Stimulated activated CD4-positive, alpha-beta T cell treated with anti-CD3 and anti-CD28 coated beads, Interleukin-2, amount 100 ng/mL, for 48 hours (primary cell): ENCODE measurements around the gene WNT7B.

Experiments used
- DNase-seq, 2 donors: peaks; one replicate each; pipeline ENCODE4 v3.0.0-alpha.2; 2020

WNT7B gene

GRCh38 chr22:45949258-45949870 lies 27.6 kb downstream of the WNT7B start:
- DNase-seq, result no peak

GRCh38 chr22:45948081-45948648 lies 28.8 kb downstream of the WNT7B start:
- no peak for DNase-seq

GRCh38 chr22:45946805-45947600 lies 30.0 kb downstream of the WNT7B start:
- DNase-seq, result no peak

GRCh38 chr22:45945621-45946106 lies 31.3 kb downstream of the WNT7B start:
- DNase-seq, result no peak

GRCh38 chr22:45942787-45943493 lies 34.0 kb downstream of the WNT7B start:
- DNase-seq, result no peak

DNA sequence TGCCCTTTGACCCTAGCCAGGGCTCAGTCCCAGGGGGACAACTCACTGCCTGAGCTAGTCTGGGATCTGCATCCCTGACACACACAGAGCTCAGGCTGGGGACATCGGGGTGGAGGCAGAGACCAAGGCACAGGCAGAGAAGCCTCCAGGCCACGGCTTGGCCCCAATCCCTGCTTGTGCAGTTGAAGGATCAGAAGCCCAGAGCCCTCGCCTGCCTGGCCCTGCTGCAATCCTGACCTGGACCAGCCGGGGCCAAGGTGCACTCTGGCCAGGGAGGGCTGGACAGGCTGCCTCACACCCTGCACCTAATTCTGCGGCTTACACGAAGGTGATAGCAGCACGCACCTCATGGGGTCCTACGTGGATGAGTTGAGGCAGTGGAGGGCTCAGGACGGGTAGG lies 34.6 kb downstream of the WNT7B start:
- no peak for DNase-seq

DNA sequence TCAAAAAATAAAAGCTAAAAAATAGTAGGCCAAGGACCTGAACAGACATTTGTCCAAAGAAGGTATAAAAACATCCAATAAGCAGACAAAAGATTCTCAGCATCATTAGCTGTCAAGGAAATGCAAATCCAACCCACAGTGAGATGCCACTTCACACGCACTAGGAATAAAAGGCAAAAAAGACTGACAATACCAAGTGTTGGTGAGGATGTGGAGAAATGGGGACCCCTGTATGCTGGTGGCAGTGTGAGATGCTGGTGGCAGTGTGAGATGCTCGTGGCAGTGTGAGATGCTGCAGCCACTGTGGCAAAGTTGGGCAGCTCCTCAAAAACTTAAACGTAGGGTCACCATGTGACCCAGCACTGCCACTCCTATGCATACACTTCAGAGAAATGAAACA lies 38.0 kb downstream of the WNT7B start:
- DNase-seq, result no peak

DNA sequence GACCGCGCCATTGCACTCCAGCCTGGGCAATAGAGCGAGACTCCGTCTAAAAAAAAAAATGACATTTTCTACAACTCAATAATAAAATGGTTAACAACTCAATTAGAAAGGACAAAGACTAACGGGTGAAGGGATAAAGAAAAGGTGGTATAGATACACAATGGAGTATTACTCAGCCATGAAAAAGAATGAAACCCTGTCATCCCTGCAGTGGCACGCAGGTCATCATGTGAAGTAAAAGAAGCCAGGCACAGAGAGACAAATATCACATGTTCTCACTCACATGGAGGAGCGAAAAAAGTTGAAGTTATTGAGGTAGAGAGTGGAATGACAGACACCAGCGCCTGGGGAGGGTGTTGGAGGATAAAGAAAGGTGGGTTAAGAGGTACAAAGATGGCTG lies 39.0 kb downstream of the WNT7B start:
- no peak for DNase-seq

GRCh38 chr22:45935573-45935972 lies 41.4 kb downstream of the WNT7B start:
- DNase-seq, result no peak

- no peak for DNase-seq
These were observed 42.2 kb downstream of the WNT7B start for GRCh38 chr22:45934659-45935341.

- no peak for DNase-seq
These were observed 42.8 kb downstream of the WNT7B start for GRCh38 chr22:45934168-45934564.

DNA sequence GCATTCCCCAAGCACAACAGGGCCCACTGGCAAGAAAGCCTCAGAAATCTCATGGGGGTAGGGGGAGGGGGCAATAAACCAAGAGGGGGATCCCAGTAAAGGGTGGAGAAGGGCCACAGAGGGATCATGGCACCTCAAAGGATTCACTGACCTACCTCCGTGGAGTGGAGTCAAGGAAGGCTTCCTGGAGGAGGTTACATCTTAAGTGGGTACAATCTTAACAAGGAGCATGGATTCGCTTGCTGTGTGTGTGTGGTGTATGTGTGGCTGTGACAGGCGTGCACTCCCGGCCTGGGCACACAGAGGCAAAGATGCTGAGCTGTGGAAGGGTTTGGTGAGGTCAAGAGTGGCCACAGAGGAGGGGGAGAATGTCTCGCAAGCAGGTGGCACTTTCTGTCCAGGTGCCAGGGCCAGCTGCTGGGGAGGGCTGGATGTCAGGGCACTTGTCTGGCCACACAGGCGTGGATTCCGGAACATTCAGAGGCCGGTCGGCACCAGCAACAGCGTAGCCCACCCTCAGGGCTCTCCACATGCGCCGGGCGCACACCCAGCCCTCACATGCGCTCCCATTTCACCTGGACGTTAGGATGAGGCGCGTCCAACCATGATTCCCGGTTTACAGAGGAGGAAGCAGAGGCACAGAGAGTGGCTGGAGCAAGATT lies 43.3 kb downstream of the WNT7B start:
- DNase-seq, result no peak

- DNase-seq, result no peak
These were observed 44.9 kb downstream of the WNT7B start for GRCh38 chr22:45932071-45932470.

DNA sequence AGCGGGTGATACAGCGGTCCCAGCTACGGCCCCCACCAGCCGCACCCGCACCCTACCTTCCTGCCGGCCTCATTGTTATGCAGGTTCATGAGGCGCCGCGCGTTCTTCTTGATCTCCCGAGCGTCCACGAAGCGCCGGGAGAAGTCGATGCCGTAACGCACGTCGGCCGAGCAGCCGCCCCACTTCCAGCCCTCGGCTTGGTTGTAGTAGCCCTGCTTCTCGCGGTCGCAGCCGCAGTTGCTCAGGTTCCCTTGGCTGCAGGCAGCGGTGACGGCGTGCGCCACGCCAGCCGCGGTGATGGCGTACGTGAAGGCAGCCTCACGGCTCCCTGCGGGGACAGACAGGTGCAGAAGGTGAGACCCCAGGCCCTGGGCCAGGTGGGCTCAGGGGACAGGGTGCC lies 45.9 kb downstream of the WNT7B start:
- DNase-seq, result no peak

DNA sequence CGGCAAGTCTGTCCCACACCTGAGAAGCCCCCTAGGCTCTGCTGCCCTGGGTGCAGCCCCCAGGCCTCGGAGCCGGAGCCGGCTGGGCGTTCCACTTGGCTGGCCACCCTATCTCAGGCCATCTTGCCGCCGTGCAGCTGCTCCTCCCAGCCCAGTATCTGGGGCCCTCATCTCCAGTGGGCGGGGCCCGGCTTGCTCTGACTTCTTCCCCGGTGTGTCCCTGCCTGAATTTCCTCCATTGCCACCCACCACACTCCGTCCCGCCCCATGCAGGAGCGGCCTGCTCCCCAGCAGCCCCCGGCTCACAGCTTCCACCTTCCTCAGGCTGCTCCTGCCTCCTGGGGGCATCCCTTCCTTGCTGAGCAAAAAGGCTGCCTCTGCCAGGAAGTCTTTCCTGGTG lies 46.6 kb downstream of the WNT7B start:
- no peak for DNase-seq

- DNase-seq, result no peak
These were observed 47.3 kb downstream of the WNT7B start for GRCh38 chr22:45929649-45930048.

- no peak for DNase-seq
These were observed 48.1 kb downstream of the WNT7B start for GRCh38 chr22:45928726-45929368.

DNA sequence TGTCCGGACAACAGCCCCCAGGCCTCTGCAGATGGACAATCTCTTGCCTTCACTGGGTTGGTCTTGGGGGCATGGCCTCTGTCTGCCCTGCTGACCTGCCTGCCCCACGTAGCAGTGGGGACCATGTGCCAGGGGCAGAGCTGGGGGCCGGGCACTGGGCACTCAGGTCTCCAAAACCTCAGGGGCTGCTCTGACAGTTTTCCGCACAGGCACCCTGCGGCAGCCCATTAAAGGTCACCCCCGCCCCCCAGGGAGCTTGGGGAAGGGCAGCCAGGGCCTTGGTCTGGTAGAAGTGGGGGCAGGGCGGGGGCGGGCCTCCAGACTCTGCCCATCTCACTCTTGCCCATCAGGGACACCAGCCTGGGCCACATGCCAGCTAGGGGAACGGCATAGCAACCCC lies 49.9 kb downstream of the WNT7B start:
- DNase-seq, result no peak

DNA sequence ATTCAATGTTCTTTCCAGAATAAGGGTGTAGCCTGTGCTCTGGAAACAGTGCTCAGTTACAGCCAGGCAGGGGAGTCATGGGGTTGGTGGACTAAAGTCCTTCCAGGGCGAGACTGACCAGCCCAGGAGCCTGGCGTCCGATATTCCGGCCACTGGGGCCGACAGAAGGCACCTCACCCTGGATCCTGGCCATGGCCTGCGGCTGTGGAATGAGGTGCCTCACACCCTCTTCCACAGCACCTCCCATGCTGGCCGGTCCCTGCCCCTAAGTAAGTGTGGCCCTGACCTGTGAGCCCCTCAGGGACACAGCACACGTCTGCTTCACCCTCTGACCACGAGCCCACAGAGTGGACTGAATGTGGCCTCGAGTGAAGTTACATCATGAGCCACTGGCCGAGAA lies 50.5 kb downstream of the WNT7B start:
- no peak for DNase-seq

- DNase-seq, result no peak
These were observed 51.1 kb downstream of the WNT7B start for GRCh38 chr22:45925811-45926351.

DNA sequence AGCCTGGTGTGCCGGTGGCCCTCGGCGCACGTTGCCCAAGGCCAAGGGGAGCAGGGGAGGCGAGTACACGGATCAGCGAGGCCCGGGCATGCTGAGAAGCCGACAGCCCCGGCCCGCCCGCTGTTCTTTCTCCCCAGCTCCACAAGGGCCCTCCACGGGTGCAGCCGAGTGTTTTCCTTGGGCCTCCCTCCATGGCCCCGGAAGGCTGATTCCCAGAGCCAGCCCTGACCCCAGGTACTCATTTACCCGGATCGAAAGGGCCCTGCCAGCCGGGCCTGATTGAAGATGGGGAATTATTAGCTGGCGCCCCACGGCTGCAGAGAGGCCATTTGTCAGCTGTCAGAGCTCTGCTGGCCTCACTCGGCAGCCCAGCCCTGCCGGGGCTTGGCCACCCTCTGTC lies 53.1 kb downstream of the WNT7B start:
- DNase-seq, result no peak

GRCh38 chr22:45923212-45923611 lies 53.8 kb downstream of the WNT7B start:
- DNase-seq, result no peak
